ENCODE measurements around the gene SRP68. TPM values are rescaled to one million over a fixed set of nuclear protein-coding genes. Genes with fewer than 3 reads are reported as not detected.

The SRP68 gene
- total and polyA plus RNA-seq, 2 of the 4 experiments (the other 2 are of a cell fraction): 47.1 to 82.6 TPM

DNA sequence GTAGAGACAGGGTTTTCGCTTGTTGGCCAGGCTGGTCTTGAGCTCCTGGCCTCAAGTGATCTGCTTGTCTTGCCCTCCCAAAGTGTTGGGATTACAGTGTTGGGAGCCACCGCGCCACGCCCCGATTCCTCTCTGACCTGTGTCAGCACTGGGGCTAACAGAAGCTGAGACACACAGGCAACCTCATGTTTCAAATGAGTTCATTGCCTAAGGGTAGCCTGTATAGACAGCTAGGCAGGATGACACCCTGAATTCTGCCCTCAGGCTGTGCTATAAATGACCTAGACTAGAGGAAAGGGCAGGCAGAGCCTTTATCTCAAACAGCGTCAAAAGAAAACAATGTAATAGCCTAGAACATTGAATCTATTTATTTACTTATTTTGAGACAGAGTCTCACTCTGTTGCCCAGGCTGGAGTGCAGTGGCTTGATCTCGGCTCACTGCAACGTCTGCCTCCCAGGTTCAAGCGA, 74.0 kb downstream of the SRP68 start:
- peaks cover 7% of the 10 kb centered on the region for H3K4me1 ChIP-seq (ENCODE audit: control insufficient read depth, insufficient read depth, low read length)
- ChIA-PET POLR2A (ENCODE audit: unreplicated experiment) (no interaction called here), CTCF (interaction anchor here (1.5 kb wide), 1 partner anchor 20 kb away, joined by 4 read pairs; the partner anchor contains the start of genes ACOX1 and TEN1)
- DNase-seq (no peak), ATAC-seq (ENCODE audit: low read depth) (no peak)
- H2BK15ac ChIP-seq (ENCODE audit: low read depth, low read length): no peak overlapping the region
- no peak overlapping the region for H3K56ac ChIP-seq (ENCODE audit: extremely low read depth, insufficient read depth, low read length)
- H3K23ac ChIP-seq (ENCODE audit: low read depth, low read length): no peak overlapping the region
- H2BK20ac ChIP-seq (ENCODE audit: low read depth, low read length): no peak overlapping the region
- no peak overlapping the region for H4K91ac ChIP-seq (ENCODE audit: insufficient read depth, low read depth, low read length)
- 93% methylated on average over 3 of the region's 9 CpGs; no CpG with 5 or more reads in 1 of the 2 experiments for WGBS, 2 experiments (ENCODE audit: extremely low coverage in 2 of 2, insufficient read length in 1 of 2)
- no peak overlapping the region for H2AK5ac ChIP-seq (ENCODE audit: low read depth, low read length)
- no peaks in the 10 kb centered on the region for H4K20me1 ChIP-seq (ENCODE audit: insufficient read depth, low read length)
- no peak overlapping the region for H2BK5ac ChIP-seq (ENCODE audit: low read depth, low read length, poor library complexity, severe bottlenecking)
- H4K5ac ChIP-seq (ENCODE audit: low read depth, low read length): no peak overlapping the region
- dilution Hi-C loops (cut with HindIII; ENCODE audit: low sequenced_read_pairs, unreplicated experiment) (no loop called here), in situ Hi-C loops (cut with MboI; ENCODE audit: low sequenced_read_pairs) (no loop called here), intact Hi-C loops (cut with micrococcal nuclease) (no loop called here)
- no peak overlapping the region for H2BK120ac ChIP-seq (ENCODE audit: low read depth, low read length)
- no peaks in the 10 kb centered on the region for H3K27me3 ChIP-seq (ENCODE audit: control insufficient read depth, insufficient read depth, low read length)
- H2AK9ac ChIP-seq (replicated peaks; ENCODE audit: low read depth, low read length, poor library complexity): no peak overlapping the region
- H3K27ac ChIP-seq (ENCODE audit: insufficient read depth, low read length): no peak overlapping the region
- H3K18ac ChIP-seq (ENCODE audit: low read depth, low read length): no peak overlapping the region
- H3K4me2 ChIP-seq (ENCODE audit: low read depth, low read length): no peak overlapping the region
- H4K8ac ChIP-seq (ENCODE audit: low read depth in 2 of 2, low read length in 2 of 2): no peak overlapping the region
- BruUV-seq (replicated peaks): no TSS peak
- no peak overlapping the region for H3K14ac ChIP-seq (replicated peaks; ENCODE audit: low read depth, low read length)
- peaks cover 7% of the 10 kb centered on the region; the same call in 1 of the 2 replicates for H3K9me1 ChIP-seq (ENCODE audit: insufficient read depth, low read length)
- H3K9me3 ChIP-seq (ENCODE audit: control insufficient read depth, insufficient read depth, low read length): no peaks in the 10 kb centered on the region
- H2AFZ ChIP-seq (replicated peaks; ENCODE audit: low read length, poor library complexity): no peak overlapping the region
- TF ChIP-seq RAD21 (IDR thresholded peaks at IDR 0.05; ENCODE audit: low read length) (no peak), SMC3 (IDR thresholded peaks at IDR 0.05; ENCODE audit: low read depth, low read length) (no peak), CHD1 (IDR thresholded peaks at IDR 0.05; ENCODE audit: low read depth, low read length) (no peak), CEBPB (IDR thresholded peaks at IDR 0.05; ENCODE audit: low read depth, low read length) (no peak), USF2 (IDR thresholded peaks at IDR 0.05; ENCODE audit: low read depth, low read length) (no peak), POLR2A (IDR thresholded peaks at IDR 0.05; ENCODE audit: low read depth, low read length) (no peak), BHLHE40 (IDR thresholded peaks at IDR 0.05; ENCODE audit: low read depth, low read length) (no peak), FOS (IDR thresholded peaks at IDR 0.05; ENCODE audit: low read depth, low read length) (no peak), NFE2L2 (IDR thresholded peaks at IDR 0.05; ENCODE audit: low read depth, low read length) (no peak), ELK1 (IDR thresholded peaks at IDR 0.05; ENCODE audit: borderline replicate concordance, low read depth, low read length) (no peak), MAZ (IDR thresholded peaks at IDR 0.05; ENCODE audit: borderline replicate concordance, low read depth, low read length) (no peak), RFX5 (IDR thresholded peaks at IDR 0.05; ENCODE audit: low read depth, low read length) (no peak), MXI1 (IDR thresholded peaks at IDR 0.05; ENCODE audit: borderline replicate concordance, low read depth, low read length) (no peak), RCOR1 (IDR thresholded peaks at IDR 0.05; ENCODE audit: insufficient replicate concordance, low read length) (no peak), MAFK (IDR thresholded peaks at IDR 0.05; ENCODE audit: low read depth, low read length) (no peak)
- TF ChIP-seq, protein P1, sequence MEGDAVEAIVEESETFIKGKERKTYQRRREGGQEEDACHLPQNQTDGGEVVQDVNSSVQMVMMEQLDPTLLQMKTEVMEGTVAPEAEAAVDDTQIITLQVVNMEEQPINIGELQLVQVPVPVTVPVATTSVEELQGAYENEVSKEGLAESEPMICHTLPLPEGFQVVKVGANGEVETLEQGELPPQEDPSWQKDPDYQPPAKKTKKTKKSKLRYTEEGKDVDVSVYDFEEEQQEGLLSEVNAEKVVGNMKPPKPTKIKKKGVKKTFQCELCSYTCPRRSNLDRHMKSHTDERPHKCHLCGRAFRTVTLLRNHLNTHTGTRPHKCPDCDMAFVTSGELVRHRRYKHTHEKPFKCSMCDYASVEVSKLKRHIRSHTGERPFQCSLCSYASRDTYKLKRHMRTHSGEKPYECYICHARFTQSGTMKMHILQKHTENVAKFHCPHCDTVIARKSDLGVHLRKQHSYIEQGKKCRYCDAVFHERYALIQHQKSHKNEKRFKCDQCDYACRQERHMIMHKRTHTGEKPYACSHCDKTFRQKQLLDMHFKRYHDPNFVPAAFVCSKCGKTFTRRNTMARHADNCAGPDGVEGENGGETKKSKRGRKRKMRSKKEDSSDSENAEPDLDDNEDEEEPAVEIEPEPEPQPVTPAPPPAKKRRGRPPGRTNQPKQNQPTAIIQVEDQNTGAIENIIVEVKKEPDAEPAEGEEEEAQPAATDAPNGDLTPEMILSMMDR (conservative IDR thresholded peaks at IDR 0.05; ENCODE audit: low read depth, low read length): no peak
- no peak overlapping the region for H3K9ac ChIP-seq (ENCODE audit: low read depth, low read length)
- no peak overlapping the region for H3K4me3 ChIP-seq (ENCODE audit: insufficient read depth, low read depth, low read length)
- no peak overlapping the region for H3K4ac ChIP-seq (ENCODE audit: low read depth, low read length)
- 0 out of 4 replicates have a peak, but pooled peaks cover 0 to 7% of the 10 kb centered on the region in 2 experiments for H3K79me1 ChIP-seq (ENCODE audit: low read depth in 1 of 2, low read length in 2 of 2)
- H3K36me3 ChIP-seq (ENCODE audit: control insufficient read depth, insufficient read depth, low read length): peaks cover 10% of the 10 kb centered on the region; the same call in 1 of the 2 replicates

Measured in IMR-90 (cell line).